ENCODE data around the gene SPPL2C.

DNA sequence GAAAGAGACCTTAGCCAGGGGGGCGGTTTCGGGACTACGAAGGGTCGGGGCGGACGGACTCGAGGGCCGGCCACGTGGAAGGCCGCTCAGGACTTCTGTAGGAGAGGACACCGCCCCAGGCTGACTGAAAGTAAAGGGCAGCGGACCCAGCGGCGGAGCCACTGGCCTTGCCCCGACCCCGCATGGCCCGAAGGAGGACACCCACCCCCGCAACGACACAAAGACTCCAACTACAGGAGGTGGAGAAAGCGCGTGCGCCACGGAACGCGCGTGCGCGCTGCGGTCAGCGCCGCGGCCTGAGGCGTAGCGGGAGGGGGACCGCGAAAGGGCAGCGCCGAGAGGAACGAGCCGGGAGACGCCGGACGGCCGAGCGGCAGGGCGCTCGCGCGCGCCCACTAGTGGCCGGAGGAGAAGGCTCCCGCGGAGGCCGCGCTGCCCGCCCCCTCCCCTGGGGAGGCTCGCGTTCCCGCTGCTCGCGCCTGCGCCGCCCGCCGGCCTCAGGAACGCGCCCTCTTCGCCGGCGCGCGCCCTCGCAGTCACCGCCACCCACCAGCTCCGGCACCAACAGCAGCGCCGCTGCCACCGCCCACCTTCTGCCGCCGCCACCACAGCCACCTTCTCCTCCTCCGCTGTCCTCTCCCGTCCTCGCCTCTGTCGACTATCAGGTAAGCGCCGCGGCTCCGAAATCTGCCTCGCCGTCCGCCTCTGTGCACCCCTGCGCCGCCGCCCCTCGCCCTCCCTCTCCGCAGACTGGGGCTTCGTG, 49.5 kb downstream of the SPPL2C start, which contains the start of gene MAPT:
- TF ChIP-seq EP300 (IDR thresholded peaks at IDR 0.05) = no peak
- no peak for TF ChIP-seq POLR2AphosphoS5 (IDR thresholded peaks at IDR 0.05)
- TF ChIP-seq, protein P1, sequence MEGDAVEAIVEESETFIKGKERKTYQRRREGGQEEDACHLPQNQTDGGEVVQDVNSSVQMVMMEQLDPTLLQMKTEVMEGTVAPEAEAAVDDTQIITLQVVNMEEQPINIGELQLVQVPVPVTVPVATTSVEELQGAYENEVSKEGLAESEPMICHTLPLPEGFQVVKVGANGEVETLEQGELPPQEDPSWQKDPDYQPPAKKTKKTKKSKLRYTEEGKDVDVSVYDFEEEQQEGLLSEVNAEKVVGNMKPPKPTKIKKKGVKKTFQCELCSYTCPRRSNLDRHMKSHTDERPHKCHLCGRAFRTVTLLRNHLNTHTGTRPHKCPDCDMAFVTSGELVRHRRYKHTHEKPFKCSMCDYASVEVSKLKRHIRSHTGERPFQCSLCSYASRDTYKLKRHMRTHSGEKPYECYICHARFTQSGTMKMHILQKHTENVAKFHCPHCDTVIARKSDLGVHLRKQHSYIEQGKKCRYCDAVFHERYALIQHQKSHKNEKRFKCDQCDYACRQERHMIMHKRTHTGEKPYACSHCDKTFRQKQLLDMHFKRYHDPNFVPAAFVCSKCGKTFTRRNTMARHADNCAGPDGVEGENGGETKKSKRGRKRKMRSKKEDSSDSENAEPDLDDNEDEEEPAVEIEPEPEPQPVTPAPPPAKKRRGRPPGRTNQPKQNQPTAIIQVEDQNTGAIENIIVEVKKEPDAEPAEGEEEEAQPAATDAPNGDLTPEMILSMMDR (IDR thresholded peaks at IDR 0.05) = peak in 3 of 4 experiments; percentile 93 to 99 (median 96)

Measured in gastroesophageal sphincter (tissue), 3 donors.